Panc1 (cell line): Measurements from ENCODE around the gene STK10. TPM values are rescaled to one million over a fixed set of nuclear protein-coding genes. Genes with fewer than 3 reads are reported as not detected.

Experiments used
- ATAC-seq: fragments of 200-7000 bp; cut with Tn5 transposase; 2 replicates; pipeline ENCODE4 v1.9.1; 2020; ENCODE audit warnings: mild to moderate bottlenecking, moderate library complexity
- BruUV-seq: library from RNA; stranded (reverse); fragments of 400-500 nt; replicated peaks from 2 replicates; lab custom pipeline; 2021; lab: Mats Ljungman, UMichigan
- CTCF ChIA-PET: fragments of 300-600 bp; sonication (Branson Sonifier 250); formaldehyde crosslinking; loops from one replicate; lab custom pipeline; 2022; ENCODE audit warnings: antibody characterized with exemption; lab: Charles Lee
- POLR2A ChIA-PET: fragments of 300-600 bp; sonication (Branson Sonifier 250); formaldehyde crosslinking; loops from one replicate; lab custom pipeline; 2022; ENCODE audit warnings: antibody characterized with exemption; lab: Charles Lee
- DNase-seq: peaks from one replicate; pipeline ENCODE4 v3.0.0-alpha.2; 2010; ENCODE audit warnings: low read depth, low spot score
- H3K27ac ChIP-seq: 2 replicates; pipeline ENCODE4 v1.5.1; 2011; ENCODE audit warnings: mild to moderate bottlenecking, low read length, inconsistent platforms
- H3K27me3 ChIP-seq: fragments of 200-500 bp; sonication (Bioruptor generic); 2 replicates; pipeline ENCODE4 v1.6.0; 2014; ENCODE audit warnings: low read length, inconsistent platforms; ENCODE audit not compliant: control insufficient read depth, insufficient read depth
- H3K36me3 ChIP-seq: fragments of 200-500 bp; sonication (Bioruptor generic); 2 replicates; pipeline ENCODE4 v1.5.1; 2014; ENCODE audit warnings: inconsistent platforms, mild to moderate bottlenecking, low read length, moderate library complexity; ENCODE audit not compliant: control insufficient read depth, insufficient read depth
- H3K4me1 ChIP-seq: 2 replicates; pipeline ENCODE4 v1.5.1; 2011; ENCODE audit warnings: inconsistent platforms, mild to moderate bottlenecking, low read length, moderate library complexity; ENCODE audit not compliant: control insufficient read depth, insufficient read depth
- H3K4me3 ChIP-seq, 2 experiments: 2 replicates each; pipeline ENCODE4 v1.5.1; 2011 to 2012; ENCODE audit warnings: low read depth in 2 of 2, low read length in 2 of 2, mild to moderate bottlenecking in 2 of 2, inconsistent platforms in 1 of 2, moderate library complexity in 1 of 2
- H3K9me3 ChIP-seq: fragments of 200-500 bp; sonication (Bioruptor generic); 2 replicates; pipeline ENCODE4 v1.5.1; 2014; ENCODE audit warnings: low read depth, mild to moderate bottlenecking, inconsistent platforms, low read length, moderate library complexity; ENCODE audit not compliant: control insufficient read depth, insufficient read depth
- CTCF ChIP-seq: fragments of 450-650 bp; IDR thresholded peaks from 2 replicates; pipeline ENCODE4 v1.5.1; 2017; ENCODE audit warnings: mild to moderate bottlenecking
- POLR2AphosphoS5 ChIP-seq: IDR thresholded peaks from 2 replicates; pipeline ENCODE4 v1.6.1; 2012; ENCODE audit warnings: mild to moderate bottlenecking, low read depth, low read length, moderate library complexity
- REST ChIP-seq, 2 experiments: IDR thresholded peaks; 2 replicates each; pipeline ENCODE4 v1.6.1; 2011 to 2012; ENCODE audit warnings: low read depth in 2 of 2, control low read depth in 1 of 2, low read length in 1 of 2, mild to moderate bottlenecking in 1 of 2, moderate library complexity in 1 of 2; ENCODE audit not compliant: insufficient read depth in 1 of 2
- SIN3A ChIP-seq: IDR thresholded peaks from 2 replicates; pipeline ENCODE4 v1.6.1; 2012; ENCODE audit warnings: low read depth, mild to moderate bottlenecking, low read length, moderate library complexity, borderline replicate concordance; ENCODE audit not compliant: insufficient read depth
- TCF7L2 ChIP-seq: IDR thresholded peaks from 2 replicates; pipeline ENCODE4 v1.6.1; 2011; ENCODE audit warnings: mild to moderate bottlenecking, low read depth, low read length, inconsistent platforms
- in situ Hi-C: cut with HindIII; loops from 2 replicates; pipeline ENCODE4 v1.10.0; 2016; ENCODE audit warnings: low sequenced_read_pairs, low pct_unique_long_range_greater_than_20kb
- intact Hi-C: fragments of 100-400 bp; cut with micrococcal nuclease; formaldehyde crosslinking; loops from one replicate; pipeline ENCODE4 v1.10.0; 2022; ENCODE audit not compliant: unreplicated experiment
- total RNA-seq: library from RNA; stranded (reverse); gene quantifications from one replicate; pipeline ENCODE4 v1.2.1, GENCODE V29; 2021; ENCODE audit not compliant: unreplicated experiment

STK10 gene
- total RNA-seq, 1 experiment from 2014 or later, result 34.9 TPM

DNA sequence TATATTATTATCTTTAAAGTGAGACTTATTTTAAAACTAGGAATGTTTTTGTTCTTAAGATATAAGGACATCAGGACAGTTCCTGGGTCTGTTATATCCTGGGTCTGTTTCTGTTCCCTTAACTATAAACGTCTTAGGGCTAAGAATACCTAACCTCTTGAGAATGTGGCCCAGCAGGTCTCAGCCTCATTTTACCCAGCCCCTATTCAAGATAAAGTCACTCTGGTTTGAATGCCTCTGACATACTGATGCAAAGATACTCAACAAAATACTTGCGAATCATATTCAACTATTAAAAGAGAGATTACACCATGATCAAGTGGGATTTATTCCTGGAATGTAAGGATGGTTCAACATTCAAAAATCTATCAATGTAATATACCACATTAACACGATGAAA lies 51.0 kb downstream of the STK10 start:
- ChIA-PET POLR2A (no interaction called here), CTCF (no interaction called here)
- no peak for TF ChIP-seq POLR2AphosphoS5
- TF ChIP-seq SIN3A, result no peak
- TF ChIP-seq REST (IDR thresholded peaks at IDR 0.05; ENCODE audit: insufficient read depth in 1 of 2, low read depth in 2 of 2, low read length in 1 of 2), result no peak
- TF ChIP-seq TCF7L2, result no peak
- TF ChIP-seq CTCF, result no peak
- DNase-seq (no peak), ATAC-seq (no peak)
- Histone ChIP-seq H3K36me3 (no peaks in the 10 kb centered on the region), H3K4me1 (peaks cover 2% of the 10 kb centered on the region; the same call in 1 of the 2 replicates), H3K9me3 (peaks cover 3% of the 10 kb centered on the region; the same call in 1 of the 2 replicates), H3K27me3 (no peaks in the 10 kb centered on the region), H3K27ac (no peak overlapping the region), H3K4me3 (no peak overlapping the region)
- in situ Hi-C loops, result no loop called here
- BruUV-seq, result no TSS peak
- intact Hi-C loops, result no loop called here

DNA sequence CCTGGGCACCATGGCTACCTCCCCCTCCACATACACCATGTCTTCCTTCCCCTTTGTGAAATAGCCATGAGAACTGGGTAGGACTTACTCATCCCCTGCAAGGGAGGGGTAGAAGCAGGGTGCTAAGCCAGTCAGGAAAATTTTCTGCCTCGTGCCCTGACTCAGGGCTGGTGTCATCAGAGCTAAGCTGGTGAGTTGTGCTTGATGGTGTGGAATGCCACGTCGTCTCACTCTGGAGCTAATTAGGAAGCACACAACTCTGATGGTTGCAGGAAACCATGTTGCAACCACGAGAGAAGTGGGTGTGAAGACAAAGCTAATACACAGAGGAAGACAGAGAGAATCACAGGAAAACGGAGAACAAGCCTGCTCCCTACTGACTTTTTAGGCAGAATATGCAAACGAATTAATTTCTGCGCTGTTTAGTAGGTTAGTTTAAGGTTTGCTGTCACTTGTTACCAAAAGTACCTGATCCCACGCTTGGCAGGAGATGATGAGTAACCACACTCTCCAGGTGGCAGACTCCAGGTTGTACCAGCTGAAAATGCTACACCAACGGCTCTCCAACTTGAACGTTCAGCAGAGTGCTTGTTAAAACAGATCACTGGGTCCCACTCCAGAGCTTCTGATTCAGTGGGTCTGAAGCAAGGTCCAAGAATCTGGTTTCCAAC lies 54.5 kb downstream of the STK10 start:
- H3K4me1 ChIP-seq, result no peaks in the 10 kb centered on the region
- in situ Hi-C loops, result no loop called here
- no TSS peak for BruUV-seq
- ChIA-PET POLR2A (no interaction called here), CTCF (no interaction called here)
- H3K27me3 ChIP-seq, result no peaks in the 10 kb centered on the region
- H3K4me3 ChIP-seq, result no peak overlapping the region
- TF ChIP-seq TCF7L2, result no peak
- no peak for TF ChIP-seq SIN3A
- TF ChIP-seq REST (IDR thresholded peaks at IDR 0.05; ENCODE audit: insufficient read depth in 1 of 2, low read depth in 2 of 2, low read length in 1 of 2), result no peak
- TF ChIP-seq POLR2AphosphoS5, result no peak
- no peak for TF ChIP-seq CTCF
- H3K27ac ChIP-seq, result no peak overlapping the region
- intact Hi-C loops, result no loop called here
- H3K36me3 ChIP-seq, result no peaks in the 10 kb centered on the region
- no peak for DNase-seq
- H3K9me3 ChIP-seq, result peaks cover 3% of the 10 kb centered on the region; the same call in 1 of the 2 replicates
- no peak for ATAC-seq
